GM18505 (cell line): ENCODE data around the gene SHD.
"Not testable (repeated sequence)": the region's sequence is repeated elsewhere in the genome, so short reads cannot be mapped to it uniquely, and the experiment has no call there.

Experiments
- ATAC-seq: cut with Tn5 transposase; IDR thresholded peaks from one replicate; pipeline ENCODE4 v1.9.1; 2021; ENCODE audit not compliant: unreplicated experiment
- POLR2A ChIP-seq: IDR thresholded peaks from 4 replicates; pipeline ENCODE4 v1.6.1; 2011; ENCODE audit warnings: borderline replicate concordance; ENCODE audit not compliant: insufficient read depth, insufficient read length; ENCODE audit errors: extremely low read depth

SHD gene

GRCh38 chr19:4246767-4247593 is 32.1 kb upstream of the SHD start, which contains the start of gene YJU2:
Gene YJU2 (plus strand): TSS chr19:4247080. CDS start chr19:4247147, 67 bp downstream.
- peak; percentile 85 for TF ChIP-seq POLR2A
- ATAC-seq = peak; percentile 80

- TF ChIP-seq POLR2A = no peak
- ATAC-seq = no peak
Observed at GRCh38 chr19:4256563-4256962, 22.5 kb upstream of the SHD start.

GRCh38 chr19:4257025-4257424 is 22.0 kb upstream of the SHD start:
- ATAC-seq = no peak

GRCh38 chr19:4258181-4258580 is 20.9 kb upstream of the SHD start:
- no peak for ATAC-seq
- TF ChIP-seq POLR2A = no peak

More at GRCh38 chr19:4257025-4257424, 22.0 kb upstream of the SHD start:
- no peak for TF ChIP-seq POLR2A

- no peak for ATAC-seq
- TF ChIP-seq POLR2A = no peak
Observed at GRCh38 chr19:4260613-4261191, 18.4 kb upstream of the SHD start.

- ATAC-seq = no peak
Observed at GRCh38 chr19:4264812-4265211, 14.3 kb upstream of the SHD start.

GRCh38 chr19:4266253-4267000 is 12.6 kb upstream of the SHD start:
- no peak for TF ChIP-seq POLR2A
- no peak for ATAC-seq

More at GRCh38 chr19:4264812-4265211, 14.3 kb upstream of the SHD start:
- no peak for TF ChIP-seq POLR2A

GRCh38 chr19:4267101-4267900 is 11.8 kb upstream of the SHD start:
- ATAC-seq = no peak
- TF ChIP-seq POLR2A = no peak

GRCh38 chr19:4267901-4268815 is 10.9 kb upstream of the SHD start:
- no peak for TF ChIP-seq POLR2A
- ATAC-seq = no peak

- TF ChIP-seq POLR2A = no peak
- ATAC-seq = no peak
Observed at GRCh38 chr19:4268816-4269430, 10.1 kb upstream of the SHD start.

- ATAC-seq = no peak
- TF ChIP-seq POLR2A = no peak
Observed at GRCh38 chr19:4272894-4273293, 6.2 kb upstream of the SHD start.

- ATAC-seq = not testable (repeated sequence)
Observed at GRCh38 chr19:4274321-4274686, 4.8 kb upstream of the SHD start.
